HG02938 (cell line): ENCODE data around the gene KRI1.

Experiments
- ATAC-seq: cut with Tn5 transposase; IDR thresholded peaks from one replicate; pipeline ENCODE4 v1.9.1; 2021; ENCODE audit warnings: mild to moderate bottlenecking, moderate library complexity; ENCODE audit not compliant: unreplicated experiment

Gene KRI1

DNA sequence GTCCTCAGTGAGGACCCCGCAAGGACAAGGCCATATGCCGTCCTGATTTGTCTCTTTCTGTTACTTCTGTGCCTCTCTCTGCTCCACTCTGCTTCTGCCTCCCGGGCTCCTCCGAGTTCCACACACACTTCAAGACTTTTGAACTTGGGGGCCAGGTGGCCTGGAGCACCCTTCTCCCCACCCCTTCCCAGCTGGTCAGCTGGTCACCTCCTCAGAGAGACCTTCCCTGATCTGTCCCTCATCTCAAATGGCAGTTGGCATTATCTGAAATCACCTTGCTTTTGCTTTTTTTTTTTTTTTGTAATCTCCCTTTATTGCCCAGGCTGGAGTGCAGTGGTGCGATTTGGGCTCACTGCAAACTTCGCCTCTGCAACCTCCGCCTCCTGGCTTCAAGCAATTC is 46.4 kb downstream of the KRI1 start:
- ATAC-seq: no peak

- no peak for ATAC-seq
These were observed 47.1 kb downstream of the KRI1 start for GRCh38 chr19:10518444-10519361.

DNA sequence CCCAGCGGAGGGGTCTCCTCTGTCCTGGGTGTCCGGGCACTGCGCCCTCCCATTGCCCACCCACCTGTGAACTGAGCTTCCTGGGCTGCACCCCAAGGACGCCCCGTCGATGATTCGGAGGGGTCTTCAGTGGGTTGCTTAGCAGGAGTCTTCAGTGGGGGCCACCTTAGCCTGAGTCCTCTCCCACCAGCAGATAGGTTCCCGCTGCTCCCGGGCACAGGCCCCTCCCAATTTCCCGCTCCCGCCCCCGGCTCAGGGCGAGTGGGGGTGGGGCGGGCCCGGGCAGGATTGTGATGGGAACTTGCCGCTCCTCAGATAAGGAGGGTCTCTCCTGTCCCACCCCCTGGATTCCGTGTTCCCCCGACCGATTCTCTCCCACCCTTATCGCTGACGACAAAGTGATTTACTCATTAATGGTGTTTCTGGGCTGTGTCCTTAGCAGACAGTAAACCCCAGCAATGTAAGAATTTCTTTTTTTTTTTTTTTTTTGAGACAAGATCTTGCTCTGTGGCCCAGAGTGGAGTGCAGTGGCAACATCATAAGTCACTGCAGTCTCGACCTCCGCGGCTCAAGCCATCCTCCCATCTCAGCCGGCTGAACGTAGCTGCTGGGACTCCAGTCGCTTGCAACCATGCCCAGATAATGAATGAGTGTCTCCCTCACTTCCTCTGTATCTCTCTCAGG is 47.9 kb downstream of the KRI1 start:
- no peak for ATAC-seq

DNA sequence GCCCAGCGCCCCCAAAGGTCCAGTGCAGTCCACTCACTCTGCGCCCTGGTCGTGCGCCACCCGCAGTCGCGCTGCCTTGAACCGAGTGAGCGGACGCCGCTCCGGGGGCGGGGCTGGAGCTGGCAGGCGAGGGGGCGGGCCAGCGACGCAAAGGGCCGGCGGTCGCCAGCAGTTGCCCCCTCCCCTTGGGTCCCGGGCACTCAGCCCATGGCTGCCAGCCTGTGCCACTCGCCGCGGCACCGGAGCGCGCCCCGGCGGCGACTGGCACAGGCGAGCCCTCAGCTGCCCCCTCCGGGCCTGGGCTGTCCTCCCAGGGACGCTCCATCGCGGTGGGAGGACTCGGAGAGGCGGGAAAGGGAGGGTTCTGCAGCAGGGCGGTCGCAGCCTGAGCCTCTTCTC is 48.5 kb downstream of the KRI1 start, which contains the start of gene S1PR5:
TSS of gene S1PR5 (minus strand) at position 87 of the 399 bp plus-strand sequence. CDS start 2,436 bp downstream, outside the sequence.
- no peak for ATAC-seq

- ATAC-seq: no peak
These were observed 49.0 kb downstream of the KRI1 start for GRCh38 chr19:10516671-10517286.

DNA sequence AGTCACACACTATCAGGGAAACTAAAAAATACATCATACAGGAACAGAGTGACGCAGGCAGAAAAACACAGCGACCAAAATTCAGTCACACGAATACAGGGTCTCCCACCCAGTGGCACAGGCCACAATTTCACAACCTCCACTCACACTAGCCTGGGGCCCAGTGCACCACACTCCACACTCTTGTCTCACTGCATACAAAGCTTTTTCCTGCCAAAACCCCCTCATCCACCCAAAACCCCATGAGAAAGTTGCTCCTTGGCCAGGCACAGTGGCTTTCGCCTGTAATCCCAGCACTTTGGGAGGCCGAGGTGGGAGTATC is 49.8 kb downstream of the KRI1 start:
- no peak for ATAC-seq

DNA sequence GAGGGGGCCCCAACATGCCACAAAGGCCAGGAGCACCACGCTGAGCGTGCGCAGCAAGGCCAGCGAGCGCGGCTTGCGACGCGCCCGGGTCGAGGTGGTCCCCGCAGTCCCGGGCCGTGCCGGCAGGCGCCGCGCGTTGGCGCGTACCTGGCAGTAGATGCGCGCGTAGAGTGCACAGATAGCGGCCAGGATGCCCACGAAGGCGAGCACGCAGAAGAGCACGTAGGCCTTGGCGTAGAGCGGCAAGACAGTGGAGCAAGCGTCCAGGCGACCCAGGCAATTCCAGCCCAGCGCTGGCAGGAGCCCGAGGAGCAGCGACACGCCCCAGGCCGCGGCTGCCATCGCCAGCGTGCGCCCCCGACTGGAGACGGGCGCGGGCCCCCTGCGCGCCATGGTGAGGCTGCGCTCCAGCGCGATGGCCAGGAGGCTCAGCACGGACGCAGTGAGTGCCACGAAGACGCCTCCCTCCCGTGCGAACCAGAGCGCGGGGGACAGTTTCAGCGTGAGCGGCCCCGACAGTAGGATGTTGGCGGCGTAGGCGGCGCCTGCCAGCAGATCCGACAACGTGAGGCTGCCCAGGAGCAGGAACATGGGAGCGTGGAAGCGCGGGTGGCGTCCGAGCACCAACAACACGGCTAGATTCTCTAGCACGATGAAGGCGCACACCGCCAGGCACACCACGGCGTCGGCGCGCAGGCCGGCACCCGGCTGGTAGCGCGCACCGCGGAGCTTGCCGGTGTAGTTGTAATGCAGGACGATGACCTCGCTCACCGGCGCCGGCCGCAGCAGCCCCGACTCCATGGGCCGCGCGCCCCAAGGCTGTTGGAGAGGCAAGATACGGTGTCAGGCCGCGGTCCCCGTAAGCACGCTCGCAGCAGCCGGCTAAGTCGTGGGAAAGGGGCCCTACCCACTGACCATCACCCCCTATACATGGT is 51.3 kb downstream of the KRI1 start:
- no peak for ATAC-seq

- no peak for ATAC-seq
These were observed 52.6 kb downstream of the KRI1 start for GRCh38 chr19:10513223-10513622.

DNA sequence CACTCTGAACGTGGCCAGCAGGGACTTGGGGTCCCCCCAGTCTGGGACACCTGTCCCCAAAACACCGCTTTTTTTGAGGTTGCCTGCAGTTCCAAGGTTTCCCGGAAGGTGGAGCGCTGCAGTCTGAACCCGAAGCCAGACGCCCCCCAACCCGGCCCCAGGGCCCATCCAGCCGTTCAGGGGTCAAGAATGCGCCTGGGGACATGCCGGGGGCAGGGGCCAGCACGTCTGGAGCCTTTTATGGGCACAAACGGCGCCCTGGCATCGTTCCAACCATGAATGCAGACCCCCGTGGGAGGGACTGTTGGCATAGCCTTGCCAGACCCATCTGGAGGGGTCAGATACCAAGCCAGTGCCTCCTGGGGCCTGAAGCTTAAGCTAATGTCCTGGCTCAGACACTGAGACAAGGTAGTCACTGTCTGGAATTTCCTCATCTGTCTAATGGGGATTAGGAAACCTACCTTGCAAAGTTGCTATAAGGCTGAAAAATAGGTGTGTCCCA is 55.5 kb downstream of the KRI1 start:
- ATAC-seq: no peak

- no peak for ATAC-seq
These were observed 57.1 kb downstream of the KRI1 start for GRCh38 chr19:10508707-10509106.

GRCh38 chr19:10508036-10508435 is 57.8 kb downstream of the KRI1 start:
- ATAC-seq: no peak

GRCh38 chr19:10505583-10506229 is 60.1 kb downstream of the KRI1 start:
- ATAC-seq: no peak
